ENCODE results near the gene TMEM178B. TPM values are rescaled to one million over a fixed set of nuclear protein-coding genes. Genes with fewer than 3 reads are reported as not detected.

Gene TMEM178B
- polyA plus RNA-seq, 1 donor from 2014 or later: 40.7 TPM

GRCh38 chr7:141455723-141456122 is 381.9 kb downstream of the TMEM178B start:
- no peaks in the 10 kb centered on the region for H3K9me3 ChIP-seq (ENCODE audit: low read length)
- H3K27ac ChIP-seq (ENCODE audit: low read length): no peak overlapping the region
- H3K27me3 ChIP-seq (ENCODE audit: insufficient read depth, low read depth, low read length): no peaks in the 10 kb centered on the region
- no peaks in the 10 kb centered on the region for H3K36me3 ChIP-seq (ENCODE audit: insufficient read depth, low read length)
- TF ChIP-seq MXI1 (conservative IDR thresholded peaks at IDR 0.05; ENCODE audit: poor library complexity, severe bottlenecking): no peak
- no peak for TF ChIP-seq TAF1 (IDR thresholded peaks at IDR 0.05; ENCODE audit: low read depth)
- no peak for TF ChIP-seq RAD21 (conservative IDR thresholded peaks at IDR 0.05)
- no peak for TF ChIP-seq EP300 (conservative IDR thresholded peaks at IDR 0.05; ENCODE audit: poor library complexity, severe bottlenecking)
- no peak for TF ChIP-seq SMC3 (conservative IDR thresholded peaks at IDR 0.05; ENCODE audit: poor library complexity)
- no peak for TF ChIP-seq REST (IDR thresholded peaks at IDR 0.05; ENCODE audit: borderline replicate concordance)
- TF ChIP-seq EZH2 (IDR thresholded peaks at IDR 0.05; ENCODE audit: borderline replicate concordance, insufficient read depth, low read length, poor library complexity, severe bottlenecking): no peak
- no peak for TF ChIP-seq CTCF (IDR thresholded peaks at IDR 0.05; ENCODE audit: poor library complexity, severe bottlenecking)
- no peak for TF ChIP-seq POLR2AphosphoS5 (IDR thresholded peaks at IDR 0.05)
- no peaks in the 10 kb centered on the region for H3K79me2 ChIP-seq (replicated peaks; ENCODE audit: insufficient read depth, low read length)
- no peak overlapping the region for H3K9ac ChIP-seq (ENCODE audit: low read length)
- no peak overlapping the region for H2AFZ ChIP-seq (ENCODE audit: low read depth, low read length)
- H4K20me1 ChIP-seq (ENCODE audit: insufficient read depth): no peaks in the 10 kb centered on the region
- no peaks in the 10 kb centered on the region for H3K9me2 ChIP-seq (ENCODE audit: insufficient read depth, low read length)
- H3K4me2 ChIP-seq (ENCODE audit: low read length): no peak overlapping the region
- no peaks in the 10 kb centered on the region for H3F3A ChIP-seq (ENCODE audit: insufficient read depth, low read length, poor library complexity, severe bottlenecking)
- no peak overlapping the region for H3K4me3 ChIP-seq (ENCODE audit: low read length)

GRCh38 chr7:141456298-141456697 is 382.4 kb downstream of the TMEM178B start:
- no peaks in the 10 kb centered on the region for H3K27me3 ChIP-seq (ENCODE audit: insufficient read depth, low read depth, low read length)
- H3K79me2 ChIP-seq (replicated peaks; ENCODE audit: insufficient read depth, low read length): no peaks in the 10 kb centered on the region
- H4K20me1 ChIP-seq (ENCODE audit: insufficient read depth): no peaks in the 10 kb centered on the region
- no peak overlapping the region for H3K9ac ChIP-seq (ENCODE audit: low read length)
- H3K36me3 ChIP-seq (ENCODE audit: insufficient read depth, low read length): no peaks in the 10 kb centered on the region
- no peak overlapping the region for H3K4me3 ChIP-seq (ENCODE audit: low read length)
- H3K27ac ChIP-seq (ENCODE audit: low read length): no peak overlapping the region
- no peak overlapping the region for H3K4me2 ChIP-seq (ENCODE audit: low read length)
- H3F3A ChIP-seq (ENCODE audit: insufficient read depth, low read length, poor library complexity, severe bottlenecking): no peaks in the 10 kb centered on the region
- no peak for TF ChIP-seq EP300 (conservative IDR thresholded peaks at IDR 0.05; ENCODE audit: poor library complexity, severe bottlenecking)
- TF ChIP-seq CTCF (IDR thresholded peaks at IDR 0.05; ENCODE audit: poor library complexity, severe bottlenecking): no peak
- no peak for TF ChIP-seq MXI1 (conservative IDR thresholded peaks at IDR 0.05; ENCODE audit: poor library complexity, severe bottlenecking)
- no peak for TF ChIP-seq SMC3 (conservative IDR thresholded peaks at IDR 0.05; ENCODE audit: poor library complexity)
- TF ChIP-seq EZH2 (IDR thresholded peaks at IDR 0.05; ENCODE audit: borderline replicate concordance, insufficient read depth, low read length, poor library complexity, severe bottlenecking): no peak
- TF ChIP-seq REST (IDR thresholded peaks at IDR 0.05; ENCODE audit: borderline replicate concordance): no peak
- no peak for TF ChIP-seq TAF1 (IDR thresholded peaks at IDR 0.05; ENCODE audit: low read depth)
- no peak for TF ChIP-seq POLR2AphosphoS5 (IDR thresholded peaks at IDR 0.05)
- TF ChIP-seq RAD21 (conservative IDR thresholded peaks at IDR 0.05): no peak
- no peaks in the 10 kb centered on the region for H3K9me2 ChIP-seq (ENCODE audit: insufficient read depth, low read length)
- no peaks in the 10 kb centered on the region for H3K9me3 ChIP-seq (ENCODE audit: low read length)
- no peak overlapping the region for H2AFZ ChIP-seq (ENCODE audit: low read depth, low read length)

Data from neural cell (in vitro differentiated cells).